DND-41 (cell line): Measurements from ENCODE around the gene ZNF609.

Source experiments
- ATAC-seq: fragments of 200-7000 bp; cut with Tn5 transposase; 3 replicates; pipeline ENCODE4 v1.9.1; 2021; ENCODE audit warnings: low read depth; ENCODE audit not compliant: insufficient read depth
- DNase-seq: peaks from one replicate; pipeline ENCODE4 v3.0.0-alpha.2; 2020
- H2AFZ ChIP-seq: 2 replicates; pipeline ENCODE4 v1.6.0; 2012; ENCODE audit warnings: low read depth, low read length
- H3K27ac ChIP-seq: 2 replicates; pipeline ENCODE4 v1.5.1; 2012; ENCODE audit warnings: low read length, inconsistent platforms
- H3K27me3 ChIP-seq: fragments of 200-600 bp; sonication (generic); 2 replicates; pipeline ENCODE4 v1.6.0; 2012; ENCODE audit warnings: low read length, mild to moderate bottlenecking, inconsistent platforms; ENCODE audit not compliant: insufficient read depth, poor library complexity
- H3K36me3 ChIP-seq: 2 replicates; pipeline ENCODE4 v1.5.1; 2012; ENCODE audit warnings: low read length, inconsistent platforms; ENCODE audit not compliant: insufficient read depth
- H3K4me1 ChIP-seq: 2 replicates; pipeline ENCODE4 v1.5.1; 2012; ENCODE audit warnings: mild to moderate bottlenecking, low read length; ENCODE audit not compliant: insufficient read depth
- H3K4me2 ChIP-seq: 2 replicates; pipeline ENCODE4 v1.6.0; 2012; ENCODE audit warnings: mild to moderate bottlenecking, moderate library complexity, low read length, inconsistent platforms; ENCODE audit not compliant: insufficient read depth
- H3K4me3 ChIP-seq, 2 experiments: fragments of 200-600 bp in 1 of 2; shearing (Covaris generic) in 1 of 2; 2 replicates each; pipeline ENCODE4 v1.5.1; 2012 to 2016; ENCODE audit warnings: inconsistent platforms in 2 of 2, low read length in 2 of 2, mild to moderate bottlenecking in 2 of 2, low read depth in 1 of 2, moderate library complexity in 1 of 2
- H3K79me2 ChIP-seq: 2 replicates; pipeline ENCODE4 v1.6.0; 2012; ENCODE audit warnings: low read length, inconsistent platforms; ENCODE audit not compliant: insufficient read depth
- H3K9ac ChIP-seq: 2 replicates; pipeline ENCODE4 v1.6.0; 2012; ENCODE audit warnings: low read depth, mild to moderate bottlenecking, inconsistent platforms, low read length, moderate library complexity
- H3K9me3 ChIP-seq: 2 replicates; pipeline ENCODE4 v1.5.1; 2012; ENCODE audit warnings: low read length, moderate library complexity, mild to moderate bottlenecking, inconsistent platforms; ENCODE audit not compliant: insufficient read depth, severe bottlenecking
- H4K20me1 ChIP-seq: 2 replicates; pipeline ENCODE4 v1.6.0; 2012; ENCODE audit warnings: low read length; ENCODE audit not compliant: insufficient read depth
- CTCF ChIP-seq: IDR thresholded peaks from 2 replicates; pipeline ENCODE4 v1.5.1; 2012; ENCODE audit warnings: borderline replicate concordance, low read length, moderate library complexity, mild to moderate bottlenecking; ENCODE audit not compliant: poor library complexity, severe bottlenecking; ENCODE audit errors: extremely low read depth
- EZH2 ChIP-seq: IDR thresholded peaks from 3 replicates; pipeline ENCODE4 v1.6.1; 2012; ENCODE audit warnings: borderline replicate concordance, low read depth, mild to moderate bottlenecking, moderate library complexity, low read length, inconsistent platforms; ENCODE audit not compliant: severe bottlenecking

The ZNF609 gene

GRCh38 chr15:64581408-64581761, 121.0 kb downstream of the ZNF609 start:
- no peak overlapping the region for H3K4me2 ChIP-seq

GRCh38 chr15:64582202-64582601, 121.8 kb downstream of the ZNF609 start:
- Histone ChIP-seq H3K4me3 (no peak overlapping the region), H4K20me1 (peaks cover 6% of the 10 kb centered on the region; the same call in 1 of the 2 replicates), H3K4me2 (no peak overlapping the region), H3K9me3 (peaks cover 19% of the 10 kb centered on the region), H3K36me3 (peaks cover 8% of the 10 kb centered on the region), H3K79me2 (peaks cover 64% of the 10 kb centered on the region), H2AFZ (no peak overlapping the region), H3K4me1 (peaks cover 5% of the 10 kb centered on the region; the same call in 1 of the 2 replicates), H3K27me3 (no peaks in the 10 kb centered on the region), H3K9ac (no peak overlapping the region), H3K27ac (no peak overlapping the region)
- no peak for ATAC-seq
- TF ChIP-seq EZH2 (no peak), CTCF (no peak)
- DNase-seq = no peak

More at GRCh38 chr15:64581408-64581761, 121.0 kb downstream of the ZNF609 start:
- H3K27ac ChIP-seq = no peak overlapping the region
- no peaks in the 10 kb centered on the region for H3K27me3 ChIP-seq
- H4K20me1 ChIP-seq = peaks cover 4% of the 10 kb centered on the region; the same call in 1 of the 2 replicates
- H3K36me3 ChIP-seq = peaks cover 8% of the 10 kb centered on the region
- H3K79me2 ChIP-seq = peaks cover 56% of the 10 kb centered on the region
- ATAC-seq (no peak), DNase-seq (no peak)
- H3K4me3 ChIP-seq = no peak overlapping the region
- no peak overlapping the region for H3K9ac ChIP-seq
- peaks cover 19% of the 10 kb centered on the region for H3K9me3 ChIP-seq
- TF ChIP-seq EZH2 (no peak), CTCF (no peak)
- no peak overlapping the region for H2AFZ ChIP-seq
- H3K4me1 ChIP-seq = peaks cover 5% of the 10 kb centered on the region; the same call in 1 of the 2 replicates

GRCh38 chr15:64583519-64583918, 123.1 kb downstream of the ZNF609 start:
- Histone ChIP-seq H3K79me2 (peaks cover 71% of the 10 kb centered on the region), H4K20me1 (peaks cover 6% of the 10 kb centered on the region; the same call in 1 of the 2 replicates), H2AFZ (no peak overlapping the region), H3K9me3 (peaks cover 19% of the 10 kb centered on the region), H3K27ac (no peak overlapping the region), H3K36me3 (peaks cover 8% of the 10 kb centered on the region), H3K4me2 (no peak overlapping the region), H3K4me1 (peaks cover 5% of the 10 kb centered on the region; the same call in 1 of the 2 replicates), H3K9ac (no peak overlapping the region), H3K4me3 (no peak overlapping the region), H3K27me3 (no peaks in the 10 kb centered on the region)
- no peak for TF ChIP-seq CTCF
- no peak for TF ChIP-seq EZH2
- DNase-seq (no peak), ATAC-seq (no peak)
